HepG2 (cell line): Measurements from ENCODE around the gene RHOBTB1.

ENCODE experiments used
- EZH2 ChIP-seq: conservative IDR thresholded peaks from 2 replicates; pipeline ENCODE4 v1.6.1; 2012; ENCODE audit warnings: mild to moderate bottlenecking, low read depth, low read length, moderate library complexity
- FOSL2 ChIP-seq: sonication (generic); formaldehyde crosslinking; IDR thresholded peaks from 2 replicates; pipeline ENCODE4 v1.4.0; 2020; ENCODE audit warnings: missing genetic modification reagents
- GLI4 ChIP-seq: sonication (generic); formaldehyde crosslinking; IDR thresholded peaks from 2 replicates; pipeline ENCODE4 v1.5.1; 2020; ENCODE audit warnings: missing genetic modification reagents, mild to moderate bottlenecking, moderate library complexity, borderline replicate concordance
- NFYB ChIP-seq: sonication (generic); formaldehyde crosslinking; IDR thresholded peaks from 2 replicates; pipeline ENCODE4 v1.4.0; 2020; ENCODE audit warnings: missing genetic modification reagents
- POLR2A ChIP-seq, 2 experiments: IDR thresholded peaks; 2 replicates each; pipeline ENCODE4 v1.6.1; 2011; ENCODE audit warnings: low read depth in 2 of 2, low read length in 2 of 2, mild to moderate bottlenecking in 1 of 2, moderate library complexity in 1 of 2; ENCODE audit not compliant: insufficient read depth in 1 of 2
- RARG ChIP-seq: sonication (generic); formaldehyde crosslinking; IDR thresholded peaks from 2 replicates; pipeline ENCODE4 v1.4.0; 2020; ENCODE audit warnings: low read depth, mild to moderate bottlenecking, missing genetic modification reagents
- SMC3 ChIP-seq: IDR thresholded peaks from 2 replicates; pipeline ENCODE4 v1.6.1; 2011; ENCODE audit warnings: low read length, improper control_type of control experiment
- ZFX ChIP-seq: sonication (generic); formaldehyde crosslinking; IDR thresholded peaks from 2 replicates; pipeline ENCODE4 v1.4.0; 2020; ENCODE audit warnings: mild to moderate bottlenecking, low read depth, missing genetic modification reagents, moderate library complexity
- ZNF138 ChIP-seq: sonication (generic); formaldehyde crosslinking; IDR thresholded peaks from 2 replicates; pipeline ENCODE4 v1.5.0; 2020; ENCODE audit warnings: mild to moderate bottlenecking, low read depth, missing genetic modification reagents
- ZNF264 ChIP-seq: sonication (generic); formaldehyde crosslinking; IDR thresholded peaks from 2 replicates; pipeline ENCODE4 v1.4.0; 2020; ENCODE audit warnings: missing genetic modification reagents
- TF ChIP-seq, protein P1 (sequence below): IDR thresholded peaks from 2 replicates; pipeline ENCODE4 v1.6.1; 2012; ENCODE audit warnings: inconsistent platforms

DNA sequence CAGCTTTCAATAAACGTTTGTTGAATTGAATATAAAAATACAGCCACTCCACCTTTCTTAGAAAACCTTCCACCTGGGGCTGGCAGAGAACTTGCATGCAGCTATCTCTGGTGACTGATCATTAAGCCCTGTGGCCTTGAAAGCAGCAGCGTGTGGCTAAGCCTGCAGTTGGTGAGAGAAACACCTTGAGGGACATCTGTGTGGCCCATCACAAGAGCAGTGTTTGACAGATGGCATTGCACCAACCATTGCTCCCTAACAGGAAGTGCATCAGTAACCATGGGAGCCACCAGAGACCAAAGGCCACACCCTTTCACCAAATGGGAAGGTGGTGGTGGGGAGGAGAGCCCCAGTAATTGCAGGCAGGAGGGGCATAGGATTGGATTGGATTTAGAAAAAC, 22.4 kb downstream of the RHOBTB1 start:
- TF ChIP-seq RARG (no peak), FOSL2 (no peak), ZFX (no peak), EZH2 (no peak), SMC3 (no peak), NFYB (CRISPR knock-in tag) (no peak), POLR2A (IDR thresholded peaks at IDR 0.05; ENCODE audit: insufficient read depth in 1 of 2, low read depth in 2 of 2, low read length in 2 of 2) (no peak), ZNF264 (CRISPR knock-in tag) (no peak), GLI4 (CRISPR knock-in tag) (no peak), ZNF138 (CRISPR knock-in tag) (no peak)
- TF ChIP-seq, protein P1, sequence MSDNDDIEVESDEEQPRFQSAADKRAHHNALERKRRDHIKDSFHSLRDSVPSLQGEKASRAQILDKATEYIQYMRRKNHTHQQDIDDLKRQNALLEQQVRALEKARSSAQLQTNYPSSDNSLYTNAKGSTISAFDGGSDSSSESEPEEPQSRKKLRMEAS: no peak
